ENCODE results near the gene SLC7A1.

SLC7A1 gene

DNA sequence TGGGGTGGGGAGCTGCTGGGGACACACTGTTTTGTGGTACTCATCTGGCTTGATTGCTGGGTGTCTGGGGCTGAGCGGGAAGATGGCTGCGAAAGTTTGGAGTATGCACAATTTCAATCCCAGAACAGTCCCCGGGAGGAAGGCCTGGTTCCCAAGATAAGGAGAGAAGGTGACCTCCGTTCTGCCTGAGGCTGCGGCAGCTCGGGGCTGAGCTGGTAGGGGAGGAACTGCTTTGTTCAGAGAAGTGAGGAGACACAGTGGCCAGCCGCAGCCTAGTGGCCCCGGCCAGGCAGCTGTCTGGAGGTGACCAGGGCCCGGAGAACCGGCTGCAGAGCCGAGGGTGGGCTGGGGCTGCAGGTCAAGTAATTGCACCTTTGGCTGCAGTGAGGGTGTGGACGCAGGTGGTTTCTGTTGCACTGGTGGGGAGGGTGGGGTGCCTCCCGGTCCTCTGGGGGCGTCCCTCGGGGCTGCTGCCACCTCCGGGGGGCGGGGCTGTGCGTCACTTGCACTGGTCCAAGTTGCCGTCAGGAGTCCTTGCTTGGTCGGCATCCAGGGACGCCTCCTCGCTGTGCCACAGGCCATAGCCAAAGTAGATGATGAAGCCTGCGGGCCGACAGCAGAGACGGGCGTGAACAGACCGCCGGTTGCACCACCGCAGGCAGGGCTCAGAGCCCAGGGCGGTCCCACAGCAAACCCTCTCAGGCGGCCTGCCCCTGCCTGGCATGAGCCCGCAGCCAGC is 81.3 kb downstream of the SLC7A1 start:
- H3F3A ChIP-seq (ENCODE audit: insufficient read depth, low read length), result no peaks in the 10 kb centered on the region
- TF ChIP-seq EZH2 (IDR thresholded peaks at IDR 0.05; ENCODE audit: borderline replicate concordance, low read length), result no peak
- TF ChIP-seq, protein P1, sequence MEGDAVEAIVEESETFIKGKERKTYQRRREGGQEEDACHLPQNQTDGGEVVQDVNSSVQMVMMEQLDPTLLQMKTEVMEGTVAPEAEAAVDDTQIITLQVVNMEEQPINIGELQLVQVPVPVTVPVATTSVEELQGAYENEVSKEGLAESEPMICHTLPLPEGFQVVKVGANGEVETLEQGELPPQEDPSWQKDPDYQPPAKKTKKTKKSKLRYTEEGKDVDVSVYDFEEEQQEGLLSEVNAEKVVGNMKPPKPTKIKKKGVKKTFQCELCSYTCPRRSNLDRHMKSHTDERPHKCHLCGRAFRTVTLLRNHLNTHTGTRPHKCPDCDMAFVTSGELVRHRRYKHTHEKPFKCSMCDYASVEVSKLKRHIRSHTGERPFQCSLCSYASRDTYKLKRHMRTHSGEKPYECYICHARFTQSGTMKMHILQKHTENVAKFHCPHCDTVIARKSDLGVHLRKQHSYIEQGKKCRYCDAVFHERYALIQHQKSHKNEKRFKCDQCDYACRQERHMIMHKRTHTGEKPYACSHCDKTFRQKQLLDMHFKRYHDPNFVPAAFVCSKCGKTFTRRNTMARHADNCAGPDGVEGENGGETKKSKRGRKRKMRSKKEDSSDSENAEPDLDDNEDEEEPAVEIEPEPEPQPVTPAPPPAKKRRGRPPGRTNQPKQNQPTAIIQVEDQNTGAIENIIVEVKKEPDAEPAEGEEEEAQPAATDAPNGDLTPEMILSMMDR (IDR thresholded peaks at IDR 0.05; ENCODE audit: low read length), result no peak
- no peaks in the 10 kb centered on the region for H3K4me1 ChIP-seq (ENCODE audit: insufficient read depth, low read length, severe bottlenecking)
- H3K4me2 ChIP-seq (ENCODE audit: low read length), result no peak overlapping the region
- H3K9me2 ChIP-seq (ENCODE audit: low read depth, low read length), result no peaks in the 10 kb centered on the region
- no peak overlapping the region for H3K9ac ChIP-seq (ENCODE audit: low read length)
- no peak overlapping the region for H3K4me3 ChIP-seq (ENCODE audit: low read depth, low read length, poor library complexity, severe bottlenecking)
- H3K79me2 ChIP-seq (ENCODE audit: insufficient read depth, low read length), result no peaks in the 10 kb centered on the region
- no peak overlapping the region for H2AFZ ChIP-seq (ENCODE audit: low read length)
- peaks cover 76% of the 10 kb centered on the region for H3K36me3 ChIP-seq (ENCODE audit: insufficient read depth, low read length)
- H3K27me3 ChIP-seq (ENCODE audit: insufficient read depth, low read length), result no peaks in the 10 kb centered on the region
- no peak overlapping the region for H3K27ac ChIP-seq (ENCODE audit: low read depth, low read length, poor library complexity, severe bottlenecking)
- H4K20me1 ChIP-seq (ENCODE audit: insufficient read depth, low read length), result no peaks in the 10 kb centered on the region
- no peaks in the 10 kb centered on the region for H3K9me3 ChIP-seq (ENCODE audit: low read length)

- H3K4me3 ChIP-seq (ENCODE audit: low read depth, low read length, poor library complexity, severe bottlenecking), result no peak overlapping the region
- H3K36me3 ChIP-seq (ENCODE audit: insufficient read depth, low read length), result peaks cover 68% of the 10 kb centered on the region
- no peak overlapping the region for H3K27ac ChIP-seq (ENCODE audit: low read depth, low read length, poor library complexity, severe bottlenecking)
- H3K79me2 ChIP-seq (ENCODE audit: insufficient read depth, low read length), result no peaks in the 10 kb centered on the region
- H3K27me3 ChIP-seq (ENCODE audit: insufficient read depth, low read length), result no peaks in the 10 kb centered on the region
- H3K4me1 ChIP-seq (ENCODE audit: insufficient read depth, low read length, severe bottlenecking), result no peaks in the 10 kb centered on the region
- TF ChIP-seq, protein P1 (IDR thresholded peaks at IDR 0.05; ENCODE audit: low read length), result no peak
- no peak for TF ChIP-seq EZH2 (IDR thresholded peaks at IDR 0.05; ENCODE audit: borderline replicate concordance, low read length)
- no peak overlapping the region for H3K4me2 ChIP-seq (ENCODE audit: low read length)
- no peaks in the 10 kb centered on the region for H3F3A ChIP-seq (ENCODE audit: insufficient read depth, low read length)
- H3K9ac ChIP-seq (ENCODE audit: low read length), result no peak overlapping the region
- no peaks in the 10 kb centered on the region for H3K9me2 ChIP-seq (ENCODE audit: low read depth, low read length)
- H2AFZ ChIP-seq (ENCODE audit: low read length), result no peak overlapping the region
- no peaks in the 10 kb centered on the region for H3K9me3 ChIP-seq (ENCODE audit: low read length)
- no peaks in the 10 kb centered on the region for H4K20me1 ChIP-seq (ENCODE audit: insufficient read depth, low read length)
Observed at GRCh38 chr13:29513002-29513980, 82.2 kb downstream of the SLC7A1 start.

- H3K27me3 ChIP-seq (ENCODE audit: insufficient read depth, low read length), result no peaks in the 10 kb centered on the region
- H3F3A ChIP-seq (ENCODE audit: insufficient read depth, low read length), result no peaks in the 10 kb centered on the region
- no peak for TF ChIP-seq EZH2 (IDR thresholded peaks at IDR 0.05; ENCODE audit: borderline replicate concordance, low read length)
- H3K9me2 ChIP-seq (ENCODE audit: low read depth, low read length), result no peaks in the 10 kb centered on the region
- H2AFZ ChIP-seq (ENCODE audit: low read length), result no peak overlapping the region
- H3K36me3 ChIP-seq (ENCODE audit: insufficient read depth, low read length), result peaks cover 55% of the 10 kb centered on the region
- H3K9ac ChIP-seq (ENCODE audit: low read length), result no peak overlapping the region
- H3K9me3 ChIP-seq (ENCODE audit: low read length), result no peaks in the 10 kb centered on the region
- no peak overlapping the region for H3K27ac ChIP-seq (ENCODE audit: low read depth, low read length, poor library complexity, severe bottlenecking)
- no peaks in the 10 kb centered on the region for H3K79me2 ChIP-seq (ENCODE audit: insufficient read depth, low read length)
- peaks cover 11% of the 10 kb centered on the region for H3K4me1 ChIP-seq (ENCODE audit: insufficient read depth, low read length, severe bottlenecking)
- no peak overlapping the region for H3K4me2 ChIP-seq (ENCODE audit: low read length)
- H3K4me3 ChIP-seq (ENCODE audit: low read depth, low read length, poor library complexity, severe bottlenecking), result no peak overlapping the region
- H4K20me1 ChIP-seq (ENCODE audit: insufficient read depth, low read length), result no peaks in the 10 kb centered on the region
Observed at GRCh38 chr13:29511980-29512379, 83.5 kb downstream of the SLC7A1 start.
